Brain microvascular endothelial cell (primary cell): Measurements from ENCODE around the gene PPFIA4.

Source experiments
- DNase-seq: peaks from one replicate; pipeline ENCODE4 v3.0.0-alpha.2; 2020
- H3K27ac ChIP-seq: fragments of 250-450 bp; sonication (Bioruptor Pico); 2 replicates; pipeline ENCODE4 v1.5.1; 2020; ENCODE audit warnings: mild to moderate bottlenecking, moderate library complexity
- H3K27me3 ChIP-seq: fragments of 250-450 bp; sonication (Bioruptor Pico); replicated peaks from 2 replicates; pipeline ENCODE4 v1.5.1; 2020; ENCODE audit warnings: mild to moderate bottlenecking
- H3K36me3 ChIP-seq: fragments of 250-450 bp; sonication (Bioruptor Pico); replicated peaks from 2 replicates; pipeline ENCODE4 v1.5.1; 2020; ENCODE audit warnings: mild to moderate bottlenecking
- H3K4me3 ChIP-seq: 2 replicates; pipeline ENCODE4 v1.5.1; 2011; ENCODE audit warnings: low read depth, mild to moderate bottlenecking, control low read depth, low read length, moderate library complexity
- CTCF ChIP-seq: IDR thresholded peaks from 2 replicates; pipeline ENCODE4 v1.5.1; 2011; ENCODE audit warnings: low read depth, mild to moderate bottlenecking, moderate library complexity, low read length, control low read depth, inconsistent platforms; ENCODE audit errors: missing control alignments
- in situ Hi-C: cut with HindIII; loops from 2 replicates; pipeline ENCODE4 v1.10.0; 2017; ENCODE audit warnings: low sequenced_read_pairs, low pct_ligation_motif_present

The PPFIA4 gene

GRCh38 chr1:203099805-203100515 is 73.7 kb downstream of the PPFIA4 start:
- Histone ChIP-seq H3K27me3 (peaks cover 10% of the 10 kb centered on the region), H3K4me3 (no peak overlapping the region), H3K36me3 (no peaks in the 10 kb centered on the region), H3K27ac (no peak overlapping the region)
- DNase-seq, result no peak
- in situ Hi-C loops, result no loop called here
- no peak for TF ChIP-seq CTCF

- TF ChIP-seq CTCF, result no peak
- Histone ChIP-seq H3K27ac (no peak overlapping the region), H3K36me3 (no peaks in the 10 kb centered on the region), H3K27me3 (peaks cover 10% of the 10 kb centered on the region), H3K4me3 (no peak overlapping the region)
- in situ Hi-C loops, result no loop called here
- no peak for DNase-seq
Observed at GRCh38 chr1:203100516-203100869, 74.2 kb downstream of the PPFIA4 start.

DNA sequence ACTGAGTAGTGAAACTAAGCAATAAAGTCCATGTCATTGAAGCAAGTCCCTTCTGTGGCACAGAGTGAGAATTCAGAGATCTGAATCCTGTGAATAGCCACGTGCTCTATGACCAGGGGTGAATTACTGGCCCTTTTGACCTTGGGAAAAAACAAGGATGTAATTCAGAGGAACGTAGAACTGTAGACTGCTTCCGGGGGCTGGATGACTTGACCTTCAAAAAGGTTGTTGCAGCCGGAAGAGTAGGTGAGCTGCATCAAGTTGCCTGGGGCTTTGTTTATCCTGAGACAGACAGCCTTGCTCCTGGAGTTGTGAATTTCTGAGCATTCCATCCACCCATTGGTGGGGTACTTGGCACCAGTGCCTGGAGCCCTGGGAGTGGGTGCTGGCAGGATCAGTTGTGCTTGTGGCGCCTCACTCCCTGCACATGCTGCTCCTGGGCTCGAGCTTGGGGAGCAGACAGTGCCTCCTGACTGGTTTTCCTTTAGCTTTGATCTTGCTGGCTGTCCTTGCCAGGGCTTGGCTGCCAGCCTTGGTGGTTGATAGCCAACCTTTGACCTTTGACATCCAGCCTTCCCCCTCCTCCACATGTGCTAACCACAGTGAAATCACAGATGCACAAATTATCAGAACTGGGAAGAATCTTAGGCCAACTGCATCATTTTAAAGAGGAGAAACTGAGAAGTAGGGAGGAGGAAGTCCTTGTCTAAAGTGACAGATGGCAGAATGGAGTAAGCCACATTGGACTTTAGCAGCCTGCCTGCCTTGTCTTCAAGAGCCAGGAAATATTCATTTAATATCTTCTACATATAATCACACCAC is 75.7 kb downstream of the PPFIA4 start:
- in situ Hi-C loops, result no loop called here
- Histone ChIP-seq H3K4me3 (no peak overlapping the region), H3K27me3 (peaks cover 10% of the 10 kb centered on the region), H3K27ac (no peak overlapping the region), H3K36me3 (no peaks in the 10 kb centered on the region)
- no peak for TF ChIP-seq CTCF
- DNase-seq, result no peak

GRCh38 chr1:203103216-203103615 is 76.9 kb downstream of the PPFIA4 start:
- in situ Hi-C loops, result no loop called here
- TF ChIP-seq CTCF, result no peak
- DNase-seq, result no peak
- Histone ChIP-seq H3K4me3 (no peak overlapping the region), H3K27me3 (peaks cover 10% of the 10 kb centered on the region), H3K27ac (no peak overlapping the region), H3K36me3 (no peaks in the 10 kb centered on the region)

DNA sequence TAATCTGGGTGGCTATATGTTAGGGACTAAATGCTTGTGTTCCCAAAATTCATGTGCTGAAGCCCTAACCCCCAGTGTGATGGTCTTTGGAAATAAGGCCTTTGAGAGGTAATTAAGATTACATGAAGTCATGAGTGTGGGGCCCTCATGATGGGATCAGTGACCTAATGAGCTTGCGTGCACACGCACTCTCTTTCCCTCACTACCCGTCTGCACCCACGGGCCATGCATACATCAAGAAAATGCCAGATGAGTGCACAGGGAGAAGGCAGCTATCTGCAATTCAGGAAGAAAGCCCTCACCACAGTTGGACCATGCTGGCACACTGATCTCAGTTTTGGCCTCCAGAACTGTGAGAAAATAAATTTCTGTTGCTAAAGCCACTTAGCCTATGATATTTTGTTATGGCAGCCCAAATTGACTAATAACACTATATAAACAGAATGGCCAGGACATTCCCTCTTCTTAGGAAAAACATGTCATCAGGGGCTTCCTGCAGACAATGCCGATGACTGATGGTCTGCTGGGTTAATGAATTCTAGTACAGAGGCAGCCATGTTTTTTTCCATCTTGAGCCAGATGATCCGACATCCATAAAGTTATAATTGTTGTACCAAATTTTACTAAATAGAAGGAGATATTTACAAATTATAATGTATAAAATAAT is 77.7 kb downstream of the PPFIA4 start:
- Histone ChIP-seq H3K27me3 (peaks cover 14% of the 10 kb centered on the region), H3K4me3 (no peak overlapping the region), H3K27ac (no peak overlapping the region), H3K36me3 (no peaks in the 10 kb centered on the region)
- DNase-seq, result no peak
- in situ Hi-C loops, result no loop called here
- TF ChIP-seq CTCF, result no peak
